Measurements from ENCODE around the gene GJD2. TPM values are rescaled to one million over a fixed set of nuclear protein-coding genes. Genes with fewer than 3 reads are reported as not detected.

The GJD2 gene
- total RNA-seq, 1 donor from 2014 or later = not detected

- Histone ChIP-seq H3K27me3 (ENCODE audit: low read depth) (peaks cover 33% of the 10 kb centered on the region), H3K9me3 (no peaks in the 10 kb centered on the region), H3K36me3 (no peaks in the 10 kb centered on the region), H3K4me1 (no peaks in the 10 kb centered on the region), H3K4me3 (no peak overlapping the region), H3K27ac (no peak overlapping the region)
- ATAC-seq (no peak), DNase-seq (no peak)
- intact Hi-C loops (cut with DNase I) = no loop called here
- no peak for TF ChIP-seq CTCF (IDR thresholded peaks at IDR 0.05)
These were observed 42.1 kb upstream of the GJD2 start for GRCh38 chr15:34796847-34797435.

DNA sequence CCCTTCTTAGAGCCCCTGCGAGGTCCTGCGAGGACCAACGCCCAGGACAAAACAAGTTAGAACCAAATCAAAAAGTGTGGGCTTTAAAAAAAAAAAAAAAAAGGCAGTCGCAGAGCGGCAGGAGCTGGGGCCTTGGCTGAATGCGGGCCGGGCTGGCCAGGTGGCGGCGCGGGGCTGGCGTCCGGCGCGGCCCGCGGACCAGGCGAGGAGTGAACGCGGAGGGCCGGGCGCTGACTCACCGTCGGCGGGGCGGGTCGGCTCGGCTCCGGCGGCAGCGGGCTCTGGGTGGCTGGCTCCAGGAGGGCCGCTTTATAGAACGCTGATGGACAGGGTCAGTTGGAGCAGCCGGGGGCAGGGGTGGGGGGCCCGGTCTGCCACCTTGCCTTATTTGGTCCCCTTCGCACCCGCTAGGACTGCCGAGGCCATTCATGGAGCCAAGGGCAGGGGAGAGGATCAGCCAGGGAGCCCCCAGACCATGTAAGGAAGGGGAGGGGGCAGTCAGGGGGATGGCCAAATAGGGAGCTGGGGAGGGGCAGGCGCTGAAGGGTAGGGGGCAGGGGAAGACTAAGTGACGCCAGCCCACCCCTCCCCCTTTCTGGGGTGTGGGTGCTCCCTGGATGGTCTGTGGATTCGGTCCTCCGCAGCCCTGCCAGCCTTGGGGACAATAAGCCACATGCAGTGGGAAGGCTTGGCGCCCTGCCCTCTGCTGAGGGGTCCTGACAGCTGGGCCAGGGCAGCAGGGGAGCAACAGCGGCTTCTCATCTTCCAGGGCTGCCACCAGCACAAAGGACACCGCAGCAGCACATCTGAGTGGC, 40.7 kb upstream of the GJD2 start, which contains the start of gene ACTC1:
ACTC1 (minus strand) TSS at position 283 of the 815 bp plus-strand sequence. CDS start 741 bp downstream, outside the sequence.
- Histone ChIP-seq H3K4me1 (no peaks in the 10 kb centered on the region), H3K4me3 (no peak within 1 kb of the TSS), H3K27ac (no peak within 1 kb of the TSS), H3K27me3 (ENCODE audit: low read depth) (peaks cover 33% of the 10 kb centered on the region), H3K36me3 (no peaks in the 10 kb centered on the region), H3K9me3 (no peaks in the 10 kb centered on the region)
- ATAC-seq (peak; percentile 55 to 75), DNase-seq (no peak)
- intact Hi-C loops (cut with DNase I) = no loop called here
- TF ChIP-seq CTCF (IDR thresholded peaks at IDR 0.05) = no peak

- H3K27me3 ChIP-seq (ENCODE audit: low read depth) = peaks cover 33% of the 10 kb centered on the region
- H3K4me1 ChIP-seq = no peaks in the 10 kb centered on the region
- no peak for ATAC-seq
- H3K9me3 ChIP-seq = no peaks in the 10 kb centered on the region
- no peak for DNase-seq
- H3K36me3 ChIP-seq = no peaks in the 10 kb centered on the region
- intact Hi-C loops (cut with DNase I) = no loop called here
- H3K27ac ChIP-seq = no peak overlapping the region
- H3K4me3 ChIP-seq = no peak overlapping the region
- no peak for TF ChIP-seq CTCF (IDR thresholded peaks at IDR 0.05)
These were observed 39.9 kb upstream of the GJD2 start for GRCh38 chr15:34794590-34795206.

GRCh38 chr15:34793901-34794300, 39.1 kb upstream of the GJD2 start:
- DNase-seq (no peak), ATAC-seq (no peak)
- Histone ChIP-seq H3K4me3 (no peak overlapping the region), H3K36me3 (no peaks in the 10 kb centered on the region), H3K4me1 (no peaks in the 10 kb centered on the region), H3K27me3 (ENCODE audit: low read depth) (peaks cover 33% of the 10 kb centered on the region), H3K27ac (no peak overlapping the region), H3K9me3 (no peaks in the 10 kb centered on the region)
- intact Hi-C loops (cut with DNase I) = no loop called here
- TF ChIP-seq CTCF (IDR thresholded peaks at IDR 0.05) = no peak

DNA sequence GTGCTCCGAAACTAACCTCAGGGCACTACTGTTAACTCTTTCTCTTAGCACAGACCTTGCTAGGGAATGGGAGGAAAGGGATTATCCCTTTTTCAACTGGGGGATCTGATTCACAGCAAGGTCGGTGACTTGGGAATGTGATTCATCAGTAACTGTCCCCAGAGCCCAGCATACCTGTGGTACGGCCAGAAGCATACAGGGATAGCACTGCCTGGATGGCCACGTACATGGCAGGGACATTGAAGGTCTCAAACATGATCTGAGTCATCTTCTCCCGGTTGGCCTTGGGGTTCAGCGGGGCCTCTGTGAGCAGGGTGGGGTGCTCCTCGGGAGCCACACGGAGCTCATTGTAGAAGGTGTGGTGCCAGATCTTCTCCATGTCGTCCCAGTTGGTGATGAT, 38.3 kb upstream of the GJD2 start:
- H3K4me3 ChIP-seq = no peak overlapping the region
- DNase-seq (no peak), ATAC-seq (no peak)
- TF ChIP-seq CTCF (IDR thresholded peaks at IDR 0.05) = no peak
- H3K27me3 ChIP-seq (ENCODE audit: low read depth) = peaks cover 33% of the 10 kb centered on the region
- intact Hi-C loops (cut with DNase I) = no loop called here
- no peaks in the 10 kb centered on the region for H3K9me3 ChIP-seq
- no peak overlapping the region for H3K27ac ChIP-seq
- no peaks in the 10 kb centered on the region for H3K4me1 ChIP-seq
- no peaks in the 10 kb centered on the region for H3K36me3 ChIP-seq
